ENCODE data around the gene TMTC1. TPM values are rescaled to one million over a fixed set of nuclear protein-coding genes. Genes with fewer than 3 reads are reported as not detected.
A peak's percentile ranks its signal among the peaks of the same experiment; 100 is the strongest.

Gene TMTC1
- total and polyA plus RNA-seq, 2 experiments from 2014 or later, result 4.8 to 24.3 TPM

- Histone ChIP-seq H3K4me2 (peak overlapping the region; percentile 24; the same call in 1 of the 2 replicates), H3K27me3 (ENCODE audit: insufficient read depth) (no peaks in the 10 kb centered on the region), H4K20me1 (replicated peaks; ENCODE audit: insufficient read depth) (no peaks in the 10 kb centered on the region), H3F3A (replicated peaks; ENCODE audit: low read depth) (no peaks in the 10 kb centered on the region), H3K79me2 (replicated peaks; ENCODE audit: insufficient read depth) (no peaks in the 10 kb centered on the region), H3K4me3 (no peak overlapping the region), H3K4me1 (ENCODE audit: insufficient read depth) (peaks cover 20% of the 10 kb centered on the region), H3K27ac (ENCODE audit: low read depth) (no peak overlapping the region), H3K36me3 (ENCODE audit: insufficient read depth) (no peaks in the 10 kb centered on the region), H3K9me2 (ENCODE audit: insufficient read depth) (peaks cover 4% of the 10 kb centered on the region; the same call in 1 of the 2 replicates), H2AFZ (no peak overlapping the region)
- peaks cover 47% of the 10 kb centered on the region for H3K36me3 Mint-ChIP-seq (ENCODE audit: low read depth)
- H3K4me1 Mint-ChIP-seq, result peaks cover 13% of the 10 kb centered on the region; the same call in 2 of the 3 replicates
- ATAC-seq (no peak), DNase-seq (ENCODE audit: low spot score) (no peak)
- H3K4me3 Mint-ChIP-seq, result no peak overlapping the region
- no peak overlapping the region for H3K27ac Mint-ChIP-seq
- no peaks in the 10 kb centered on the region for H3K27me3 Mint-ChIP-seq (ENCODE audit: insufficient read depth, low read depth, poor library complexity)
- peaks cover 8% of the 10 kb centered on the region; the same call in 2 of the 3 replicates for H3K9me3 Mint-ChIP-seq
- no peak for TF ChIP-seq REST (IDR thresholded peaks at IDR 0.05; ENCODE audit: unreplicated experiment)
- no peak for TF ChIP-seq STAT1 (IDR thresholded peaks at IDR 0.05; ENCODE audit: unreplicated experiment)
- no peak for TF ChIP-seq POLR2AphosphoS5 (IDR thresholded peaks at IDR 0.05; ENCODE audit: low read depth)
- no peak for TF ChIP-seq EZH2phosphoT487 (IDR thresholded peaks at IDR 0.05; ENCODE audit: unreplicated experiment)
- TF ChIP-seq NANOG (IDR thresholded peaks at IDR 0.05; ENCODE audit: borderline replicate concordance), result peak; percentile 33; the same call in 1 of the 2 replicates
- no peak for TF ChIP-seq EZH2 (IDR thresholded peaks at IDR 0.05; ENCODE audit: low read depth, unreplicated experiment)
- no peak for TF ChIP-seq ZNF462 (CRISPR knock-in tag; IDR thresholded peaks at IDR 0.05)
- TF ChIP-seq CREB1 (CRISPR knock-in tag; IDR thresholded peaks at IDR 0.05; ENCODE audit: low read depth), result no peak
Measured at GRCh38 chr12:29627221-29627620, 156.5 kb downstream of the TMTC1 start.
